Activated naive CD8-positive, alpha-beta T cell treated with anti-CD3 and anti-CD28 coated beads for 36 hours (primary cell): ENCODE results near the gene GAB3. TPM values are rescaled to one million over a fixed set of nuclear protein-coding genes. Genes with fewer than 3 reads are reported as not detected.
"Not testable (repeated sequence)": the region's sequence is repeated elsewhere in the genome, so short reads cannot be mapped to it uniquely, and the experiment has no call there.

Source experiments
- DNase-seq: peaks from one replicate; pipeline ENCODE4 v3.0.0; 2021
- H3K27ac Mint-ChIP-seq: one replicate; pipeline ENCODE4 v1.8.0; 2022; ENCODE audit warnings: mild to moderate bottlenecking, moderate library complexity, mixed read lengths
- H3K27me3 Mint-ChIP-seq: one replicate; pipeline ENCODE4 v1.8.0; 2022; ENCODE audit warnings: mild to moderate bottlenecking, mixed read lengths
- H3K36me3 Mint-ChIP-seq: one replicate; pipeline ENCODE4 v1.8.0; 2021; ENCODE audit warnings: mild to moderate bottlenecking, mixed read lengths
- H3K4me1 Mint-ChIP-seq: one replicate; pipeline ENCODE4 v1.8.0; 2021; ENCODE audit warnings: mixed read lengths
- H3K4me3 Mint-ChIP-seq: one replicate; pipeline ENCODE4 v1.8.0; 2022; ENCODE audit warnings: mild to moderate bottlenecking, moderate library complexity, mixed read lengths
- H3K9me3 Mint-ChIP-seq: one replicate; pipeline ENCODE4 v1.8.0; 2022; ENCODE audit warnings: mixed read lengths
- total RNA-seq, 2 experiments: library from RNA; stranded (reverse); gene quantifications; one replicate each; pipeline ENCODE4 v1.2.3, GENCODE V29; 2021

GAB3 gene
- total RNA-seq, 2 experiments from 2014 or later: 2.5 to 3.4 TPM

DNA sequence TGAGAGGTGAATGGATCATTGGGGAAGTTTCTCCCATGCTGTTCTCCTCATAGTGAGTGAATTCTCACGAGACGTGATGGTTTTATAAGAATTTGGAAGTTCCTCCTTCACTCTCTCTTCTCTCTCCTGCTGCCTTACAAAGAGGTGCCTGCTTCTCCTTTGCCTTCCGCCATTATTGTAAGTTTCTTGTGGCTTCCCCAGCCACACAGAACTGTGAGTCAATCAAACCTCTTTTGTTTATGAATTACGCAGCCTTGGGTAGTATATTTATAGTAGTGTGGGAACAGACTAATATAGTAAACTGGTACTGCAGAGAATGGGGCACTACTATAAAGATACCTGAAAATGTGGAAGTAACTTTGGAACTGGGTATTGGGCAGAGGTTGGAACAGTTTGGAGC is 89.7 kb downstream of the GAB3 start:
- DNase-seq: no peak
- Mint-ChIP-seq H3K36me3 (no peaks in the 10 kb centered on the region), H3K27me3 (no peaks in the 10 kb centered on the region), H3K4me3 (no peak overlapping the region), H3K27ac (no peak overlapping the region), H3K4me1 (no peaks in the 10 kb centered on the region), H3K9me3 (peaks cover 2% of the 10 kb centered on the region)

- Mint-ChIP-seq H3K27ac (no peak overlapping the region), H3K36me3 (no peaks in the 10 kb centered on the region), H3K4me1 (no peaks in the 10 kb centered on the region), H3K4me3 (no peak overlapping the region), H3K27me3 (no peaks in the 10 kb centered on the region), H3K9me3 (peaks cover 2% of the 10 kb centered on the region)
- no peak for DNase-seq
These were observed 90.3 kb downstream of the GAB3 start for GRCh38 chrX:154660541-154660940.

GRCh38 chrX:154658957-154659356 is 91.9 kb downstream of the GAB3 start:
- H3K4me3 Mint-ChIP-seq: no peak overlapping the region
- no peaks in the 10 kb centered on the region for H3K27me3 Mint-ChIP-seq
- no peaks in the 10 kb centered on the region for H3K9me3 Mint-ChIP-seq
- DNase-seq: no peak
- no peak overlapping the region for H3K27ac Mint-ChIP-seq
- no peaks in the 10 kb centered on the region for H3K4me1 Mint-ChIP-seq
- no peaks in the 10 kb centered on the region for H3K36me3 Mint-ChIP-seq

- Mint-ChIP-seq H3K4me3 (no peak overlapping the region), H3K27ac (no peak overlapping the region), H3K36me3 (no peaks in the 10 kb centered on the region), H3K4me1 (no peaks in the 10 kb centered on the region), H3K9me3 (no peaks in the 10 kb centered on the region), H3K27me3 (no peaks in the 10 kb centered on the region)
- DNase-seq: no peak
These were observed 92.7 kb downstream of the GAB3 start for GRCh38 chrX:154658187-154658586.

- no peaks in the 10 kb centered on the region for H3K36me3 Mint-ChIP-seq
- DNase-seq: no peak
- H3K27ac Mint-ChIP-seq: no peak overlapping the region
- H3K9me3 Mint-ChIP-seq: no peaks in the 10 kb centered on the region
- H3K4me1 Mint-ChIP-seq: no peaks in the 10 kb centered on the region
- no peaks in the 10 kb centered on the region for H3K27me3 Mint-ChIP-seq
- no peak overlapping the region for H3K4me3 Mint-ChIP-seq
These were observed 93.6 kb downstream of the GAB3 start for GRCh38 chrX:154657226-154657805.

GRCh38 chrX:154655786-154656185 is 95.1 kb downstream of the GAB3 start:
- Mint-ChIP-seq H3K4me1 (no peaks in the 10 kb centered on the region), H3K36me3 (no peaks in the 10 kb centered on the region), H3K27ac (no peak overlapping the region), H3K4me3 (no peak overlapping the region), H3K9me3 (no peaks in the 10 kb centered on the region), H3K27me3 (no peaks in the 10 kb centered on the region)
- DNase-seq: no peak

- Mint-ChIP-seq H3K4me1 (no peaks in the 10 kb centered on the region), H3K27ac (no peak overlapping the region), H3K36me3 (no peaks in the 10 kb centered on the region), H3K27me3 (no peaks in the 10 kb centered on the region), H3K4me3 (no peak overlapping the region), H3K9me3 (no peaks in the 10 kb centered on the region)
- DNase-seq: no peak
These were observed 95.5 kb downstream of the GAB3 start for GRCh38 chrX:154655346-154655745.

- no peaks in the 10 kb centered on the region for H3K27me3 Mint-ChIP-seq
- no peak overlapping the region for H3K4me3 Mint-ChIP-seq
- no peak overlapping the region for H3K27ac Mint-ChIP-seq
- H3K36me3 Mint-ChIP-seq: no peaks in the 10 kb centered on the region
- no peaks in the 10 kb centered on the region for H3K9me3 Mint-ChIP-seq
- H3K4me1 Mint-ChIP-seq: no peaks in the 10 kb centered on the region
- DNase-seq: no peak
These were observed 96.0 kb downstream of the GAB3 start for GRCh38 chrX:154654925-154655324.

GRCh38 chrX:154654372-154654771 is 96.5 kb downstream of the GAB3 start:
- H3K27ac Mint-ChIP-seq: no peak overlapping the region
- no peaks in the 10 kb centered on the region for H3K4me1 Mint-ChIP-seq
- H3K27me3 Mint-ChIP-seq: no peaks in the 10 kb centered on the region
- no peak for DNase-seq
- H3K9me3 Mint-ChIP-seq: no peaks in the 10 kb centered on the region
- no peak overlapping the region for H3K4me3 Mint-ChIP-seq
- no peaks in the 10 kb centered on the region for H3K36me3 Mint-ChIP-seq

GRCh38 chrX:154653413-154653812 is 97.5 kb downstream of the GAB3 start, which contains the start of gene CTAG2:
Gene CTAG2 (minus strand): TSS chrX:154653579. CDS start chrX:154653515, 64 bp downstream.
- not testable (repeated sequence) for DNase-seq, H3K27ac Mint-ChIP-seq, H3K9me3 Mint-ChIP-seq, H3K4me1 Mint-ChIP-seq, H3K36me3 Mint-ChIP-seq, H3K27me3 Mint-ChIP-seq
- H3K4me3 Mint-ChIP-seq: peak within 1 kb of the TSS; percentile 25

DNA sequence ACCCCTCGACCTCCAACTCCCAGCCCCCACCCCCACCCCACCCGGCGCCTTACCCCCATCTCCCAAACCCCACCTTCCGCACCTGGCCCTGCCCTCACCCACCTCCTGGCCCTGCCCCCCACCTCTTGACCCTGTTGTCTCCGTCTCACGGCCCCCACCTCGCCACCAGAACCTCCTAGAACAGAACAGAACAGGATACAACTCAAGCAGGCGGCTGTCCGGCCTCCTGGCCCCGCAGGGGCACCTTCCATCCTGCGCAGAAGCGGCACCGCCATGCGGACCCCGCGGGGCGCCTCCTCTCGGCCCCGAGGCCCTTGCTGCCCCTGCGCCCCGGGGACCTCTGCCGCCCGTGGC is 97.9 kb downstream of the GAB3 start:
- Mint-ChIP-seq H3K9me3 (no peaks in the 10 kb centered on the region), H3K4me1 (no peaks in the 10 kb centered on the region), H3K27me3 (no peaks in the 10 kb centered on the region), H3K27ac (no peak overlapping the region), H3K36me3 (no peaks in the 10 kb centered on the region), H3K4me3 (peak overlapping the region; percentile 25)
- no peak for DNase-seq

GRCh38 chrX:154652311-154653047 is 98.4 kb downstream of the GAB3 start:
- no peak overlapping the region for H3K27ac Mint-ChIP-seq
- H3K36me3 Mint-ChIP-seq: no peaks in the 10 kb centered on the region

DNA sequence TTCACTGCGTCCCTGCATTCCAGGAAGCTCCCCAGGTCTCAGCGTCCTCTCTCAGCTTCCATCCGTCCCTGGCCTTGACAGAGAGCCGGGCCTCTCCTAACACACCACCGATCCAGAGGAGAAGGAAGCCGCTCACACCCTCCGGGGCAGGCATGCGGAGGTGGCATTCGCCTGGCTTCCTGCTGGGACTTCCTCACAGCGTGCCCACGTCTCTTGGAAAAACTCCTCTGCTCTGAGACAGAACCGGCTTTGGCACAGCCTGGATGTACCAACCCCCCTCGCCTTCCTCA is 100.7 kb downstream of the GAB3 start:
- H3K4me3 Mint-ChIP-seq: no peak overlapping the region
- H3K27me3 Mint-ChIP-seq: no peaks in the 10 kb centered on the region
- H3K36me3 Mint-ChIP-seq: no peaks in the 10 kb centered on the region
- no peaks in the 10 kb centered on the region for H3K4me1 Mint-ChIP-seq
- DNase-seq: no peak
- no peak overlapping the region for H3K27ac Mint-ChIP-seq
- no peaks in the 10 kb centered on the region for H3K9me3 Mint-ChIP-seq

More at GRCh38 chrX:154652311-154653047, 98.4 kb downstream of the GAB3 start:
- Mint-ChIP-seq H3K9me3 (no peaks in the 10 kb centered on the region), H3K4me3 (peak overlapping the region; percentile 25), H3K27me3 (no peaks in the 10 kb centered on the region), H3K4me1 (no peaks in the 10 kb centered on the region)
- DNase-seq: no peak

DNA sequence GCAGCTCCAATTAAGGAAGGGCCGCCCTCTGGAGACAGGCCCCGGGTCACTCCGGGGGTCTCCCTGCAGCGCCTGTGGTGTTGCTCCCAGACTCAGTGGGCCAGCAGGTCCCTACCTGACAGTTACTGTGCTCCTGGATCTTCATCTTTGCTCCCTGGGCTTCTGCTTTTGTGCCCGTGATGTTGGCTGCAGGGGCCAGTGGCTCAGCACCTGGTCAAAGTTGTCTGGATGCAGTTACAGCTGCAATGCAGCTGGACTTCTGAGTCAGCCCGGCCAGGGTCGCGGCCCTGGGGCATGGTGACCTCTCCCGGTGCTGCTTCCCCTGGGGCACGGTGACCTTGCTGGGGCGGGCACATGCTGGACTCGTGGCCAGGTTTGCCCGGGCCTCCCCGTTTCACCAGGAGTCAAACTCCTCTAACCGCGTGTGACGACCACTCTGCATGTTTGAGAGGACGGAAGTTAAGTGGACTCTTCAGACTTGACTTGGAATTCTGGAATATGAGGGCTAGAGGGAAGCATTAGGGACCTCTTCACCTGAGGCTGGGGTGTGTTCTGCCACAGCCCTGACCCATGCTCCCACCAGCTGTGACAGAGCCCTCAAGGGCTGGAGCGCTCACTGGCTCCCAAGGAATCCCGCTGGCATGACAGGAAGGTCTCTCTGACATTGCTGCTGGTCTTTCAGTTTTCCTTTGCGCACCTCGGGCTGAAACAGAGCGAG is 101.2 kb downstream of the GAB3 start:
- no peaks in the 10 kb centered on the region for H3K9me3 Mint-ChIP-seq
- no peaks in the 10 kb centered on the region for H3K4me1 Mint-ChIP-seq
- H3K27ac Mint-ChIP-seq: no peak overlapping the region
- no peaks in the 10 kb centered on the region for H3K27me3 Mint-ChIP-seq
- DNase-seq: no peak
- no peaks in the 10 kb centered on the region for H3K36me3 Mint-ChIP-seq
- H3K4me3 Mint-ChIP-seq: no peak overlapping the region

DNA sequence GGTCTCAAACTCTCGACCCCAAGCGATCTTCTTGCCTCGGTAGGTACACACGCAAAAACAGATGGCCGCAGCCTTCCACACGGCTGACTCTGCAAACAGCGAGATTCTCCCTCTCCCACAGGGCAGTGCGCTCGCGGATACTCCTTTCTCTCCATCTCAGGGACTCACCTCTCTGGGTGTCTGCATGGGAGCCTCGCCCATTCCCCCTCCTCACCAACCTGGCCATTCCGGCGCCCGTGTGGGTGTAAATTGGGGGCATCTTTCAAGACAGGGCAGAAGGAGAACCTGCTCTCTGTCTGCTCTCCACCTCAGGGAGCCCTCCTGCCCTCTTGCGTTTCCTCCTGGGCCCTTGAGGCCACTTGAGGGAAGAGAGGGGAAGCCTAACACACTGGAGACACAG is 101.9 kb downstream of the GAB3 start:
- no peak for DNase-seq
- Mint-ChIP-seq H3K4me1 (no peaks in the 10 kb centered on the region), H3K36me3 (no peaks in the 10 kb centered on the region), H3K27me3 (no peaks in the 10 kb centered on the region), H3K27ac (no peak overlapping the region), H3K9me3 (no peaks in the 10 kb centered on the region), H3K4me3 (no peak overlapping the region)
